NCI-H524 treated with DMSO at 0.1 percent for 48 hours (cell line): Measurements from ENCODE around the gene MRPL37.
"Not testable (repeated sequence)": the region's sequence is repeated elsewhere in the genome, so short reads cannot be mapped to it uniquely, and the experiment has no call there.

ENCODE experiments used
- DNase-seq: peaks from one replicate; lab custom pipeline; 2025; lab: John Stamatoyannopoulos, UW

MRPL37 gene

GRCh38 chr1:54172614-54173599, 27.1 kb upstream of the MRPL37 start:
- no peak for DNase-seq

- DNase-seq: no peak
These were observed 26.3 kb upstream of the MRPL37 start for GRCh38 chr1:54173681-54174080.

GRCh38 chr1:54174106-54174505, 25.9 kb upstream of the MRPL37 start:
- no peak for DNase-seq

- DNase-seq: no peak
These were observed 23.2 kb upstream of the MRPL37 start for GRCh38 chr1:54176621-54177327.

GRCh38 chr1:54177726-54178125, 22.2 kb upstream of the MRPL37 start:
- no peak for DNase-seq

- DNase-seq: no peak
These were observed 21.5 kb upstream of the MRPL37 start for GRCh38 chr1:54178296-54179070.

GRCh38 chr1:54180701-54181360, 19.1 kb upstream of the MRPL37 start:
- DNase-seq: no peak

GRCh38 chr1:54186056-54186455, 13.9 kb upstream of the MRPL37 start:
- no peak for DNase-seq

- DNase-seq: no peak
These were observed 11.7 kb upstream of the MRPL37 start for GRCh38 chr1:54188291-54188690.

GRCh38 chr1:54190526-54190925, 9.4 kb upstream of the MRPL37 start:
- DNase-seq: no peak

- DNase-seq: no peak
These were observed 8.4 kb upstream of the MRPL37 start for GRCh38 chr1:54191525-54191924.

- no peak for DNase-seq
These were observed 6.5 kb upstream of the MRPL37 start for GRCh38 chr1:54193453-54193852.

- DNase-seq: no peak
These were observed 709 bp upstream of the MRPL37 start for GRCh38 chr1:54199151-54199764.

GRCh38 chr1:54200519-54200997, 591 bp downstream of the MRPL37 start:
- no peak for DNase-seq

- DNase-seq: no peak
These were observed 4.2 kb downstream of the MRPL37 start for GRCh38 chr1:54204199-54204598.

GRCh38 chr1:54207287-54207686, 7.3 kb downstream of the MRPL37 start:
- no peak for DNase-seq

GRCh38 chr1:54207896-54208295, 7.9 kb downstream of the MRPL37 start:
- not testable (repeated sequence) for DNase-seq

- DNase-seq: no peak
These were observed 12.9 kb downstream of the MRPL37 start for GRCh38 chr1:54212872-54213271.

GRCh38 chr1:54215523-54215922, 15.6 kb downstream of the MRPL37 start:
- no peak for DNase-seq

GRCh38 chr1:54218883-54219687, 19.1 kb downstream of the MRPL37 start:
- DNase-seq: no peak

GRCh38 chr1:54219688-54220003, 19.7 kb downstream of the MRPL37 start:
- DNase-seq: no peak
